ENCODE measurements around the gene HECW1. TPM values are rescaled to one million over a fixed set of nuclear protein-coding genes. Genes with fewer than 3 reads are reported as not detected.

The HECW1 gene
- total RNA-seq, 3 donors from 2014 or later, result 0.76 to 1.6 (median 1.2) TPM

DNA sequence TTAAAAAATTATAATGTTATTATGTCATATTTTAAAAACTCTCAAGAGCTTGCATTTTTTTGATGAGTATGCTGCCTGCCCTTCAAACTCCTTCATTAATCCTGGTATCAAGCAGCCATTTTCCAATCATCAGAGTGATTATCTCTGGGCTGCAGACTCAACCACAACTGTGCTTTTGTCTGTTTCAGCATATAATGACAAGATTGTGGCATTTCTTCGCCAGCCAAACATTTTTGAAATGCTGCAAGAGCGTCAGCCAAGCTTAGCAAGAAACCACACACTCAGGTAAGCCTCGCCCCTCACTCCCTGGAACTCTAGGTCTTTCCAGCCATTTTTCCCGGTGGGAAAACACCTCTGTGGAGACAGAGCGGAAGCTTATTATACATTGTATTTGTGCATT is 380.4 kb downstream of the HECW1 start:
- TF ChIP-seq, protein P1, sequence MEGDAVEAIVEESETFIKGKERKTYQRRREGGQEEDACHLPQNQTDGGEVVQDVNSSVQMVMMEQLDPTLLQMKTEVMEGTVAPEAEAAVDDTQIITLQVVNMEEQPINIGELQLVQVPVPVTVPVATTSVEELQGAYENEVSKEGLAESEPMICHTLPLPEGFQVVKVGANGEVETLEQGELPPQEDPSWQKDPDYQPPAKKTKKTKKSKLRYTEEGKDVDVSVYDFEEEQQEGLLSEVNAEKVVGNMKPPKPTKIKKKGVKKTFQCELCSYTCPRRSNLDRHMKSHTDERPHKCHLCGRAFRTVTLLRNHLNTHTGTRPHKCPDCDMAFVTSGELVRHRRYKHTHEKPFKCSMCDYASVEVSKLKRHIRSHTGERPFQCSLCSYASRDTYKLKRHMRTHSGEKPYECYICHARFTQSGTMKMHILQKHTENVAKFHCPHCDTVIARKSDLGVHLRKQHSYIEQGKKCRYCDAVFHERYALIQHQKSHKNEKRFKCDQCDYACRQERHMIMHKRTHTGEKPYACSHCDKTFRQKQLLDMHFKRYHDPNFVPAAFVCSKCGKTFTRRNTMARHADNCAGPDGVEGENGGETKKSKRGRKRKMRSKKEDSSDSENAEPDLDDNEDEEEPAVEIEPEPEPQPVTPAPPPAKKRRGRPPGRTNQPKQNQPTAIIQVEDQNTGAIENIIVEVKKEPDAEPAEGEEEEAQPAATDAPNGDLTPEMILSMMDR (IDR thresholded peaks at IDR 0.05), result no peak
- no peak for ATAC-seq

DNA sequence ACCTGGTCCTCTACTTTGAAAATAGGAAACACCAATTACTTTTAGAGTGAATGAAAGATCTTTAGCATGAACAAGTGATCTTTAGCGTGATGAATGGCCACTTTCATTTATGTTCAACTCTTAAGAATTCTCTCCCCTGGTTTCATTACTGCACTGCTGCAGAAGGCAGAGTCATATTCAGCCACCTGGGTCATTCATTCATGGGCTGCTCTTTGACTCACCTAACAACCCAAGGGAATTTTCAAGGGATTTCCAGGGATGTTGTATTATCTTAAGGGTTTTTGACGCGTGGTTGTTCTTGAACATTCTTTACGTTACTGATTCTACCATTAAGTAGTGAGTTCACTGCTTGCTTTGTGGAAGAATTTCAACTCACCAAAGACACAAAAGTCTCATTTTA is 383.1 kb downstream of the HECW1 start:
- no peaks in the 10 kb centered on the region for H3K36me3 ChIP-seq (ENCODE audit: low read depth)
- no peaks in the 10 kb centered on the region for H3K4me1 ChIP-seq (ENCODE audit: low read depth)
- ATAC-seq (no peak), DNase-seq (no peak)
- intact Hi-C loops (cut with DNase I, micrococcal nuclease), result no loop called here
- no peak overlapping the region for H3K4me3 ChIP-seq
- TF ChIP-seq, protein P1 (IDR thresholded peaks at IDR 0.05), result no peak
- no peaks in the 10 kb centered on the region for H3K9me3 ChIP-seq

More for the DNA sequence above, 380.4 kb downstream of the HECW1 start:
- DNase-seq, result no peak
- no peaks in the 10 kb centered on the region for H3K36me3 ChIP-seq (ENCODE audit: low read depth)
- H3K4me1 ChIP-seq (ENCODE audit: low read depth), result no peaks in the 10 kb centered on the region
- intact Hi-C loops (cut with DNase I, micrococcal nuclease), result no loop called here
- H3K9me3 ChIP-seq, result no peaks in the 10 kb centered on the region
- H3K4me3 ChIP-seq, result no peak overlapping the region

DNA sequence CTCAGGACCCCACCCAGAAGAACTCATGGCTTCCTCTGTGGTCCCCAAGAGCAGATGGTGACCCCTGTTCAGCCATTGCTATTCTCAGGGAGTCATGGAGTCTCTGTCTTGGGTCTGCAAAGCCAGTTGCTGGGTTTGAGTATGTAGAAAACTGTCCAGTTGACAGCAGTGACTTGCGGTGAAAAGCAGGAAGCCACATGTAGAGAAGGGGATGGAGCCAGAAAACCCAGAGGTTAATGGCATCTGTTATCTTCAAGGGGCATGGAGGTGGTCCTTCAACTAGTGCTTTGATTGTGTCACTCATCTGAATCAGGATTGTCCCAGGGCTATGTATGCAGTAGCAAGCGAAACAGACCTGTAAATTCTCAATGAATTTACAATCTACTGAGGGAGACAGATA is 384.1 kb downstream of the HECW1 start:
- no peak for ATAC-seq
- TF ChIP-seq, protein P1 (IDR thresholded peaks at IDR 0.05), result no peak
- intact Hi-C loops (cut with DNase I, micrococcal nuclease), result no loop called here
- Histone ChIP-seq H3K36me3 (ENCODE audit: low read depth) (no peaks in the 10 kb centered on the region), H3K9me3 (no peaks in the 10 kb centered on the region), H3K4me3 (no peak overlapping the region), H3K4me1 (ENCODE audit: low read depth) (no peaks in the 10 kb centered on the region)
- DNase-seq, result no peak

DNA sequence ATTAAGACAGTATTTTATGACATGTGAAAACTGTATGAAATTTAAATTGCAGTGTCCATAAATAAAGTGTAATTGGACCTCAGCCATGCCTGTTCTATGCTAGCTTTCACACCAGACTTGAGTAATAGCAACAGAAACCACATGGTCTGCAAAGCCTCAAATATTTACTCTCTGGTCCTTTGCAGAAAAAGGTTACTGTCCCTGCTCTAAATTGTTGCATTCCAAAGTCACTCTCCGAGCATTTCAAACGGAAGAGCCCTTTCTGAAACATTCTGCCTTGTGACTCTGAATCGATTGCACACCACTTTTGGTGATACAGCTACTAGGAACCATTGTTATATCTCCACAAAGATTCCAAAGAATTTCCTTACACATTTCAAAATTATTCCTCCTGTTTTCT is 389.4 kb downstream of the HECW1 start:
- Histone ChIP-seq H3K9me3 (no peaks in the 10 kb centered on the region), H3K4me1 (ENCODE audit: low read depth) (no peaks in the 10 kb centered on the region), H3K36me3 (ENCODE audit: low read depth) (no peaks in the 10 kb centered on the region), H3K4me3 (no peak overlapping the region)
- DNase-seq (no peak), ATAC-seq (no peak)
- TF ChIP-seq, protein P1 (IDR thresholded peaks at IDR 0.05), result no peak
- intact Hi-C loops (cut with DNase I, micrococcal nuclease), result no loop called here

DNA sequence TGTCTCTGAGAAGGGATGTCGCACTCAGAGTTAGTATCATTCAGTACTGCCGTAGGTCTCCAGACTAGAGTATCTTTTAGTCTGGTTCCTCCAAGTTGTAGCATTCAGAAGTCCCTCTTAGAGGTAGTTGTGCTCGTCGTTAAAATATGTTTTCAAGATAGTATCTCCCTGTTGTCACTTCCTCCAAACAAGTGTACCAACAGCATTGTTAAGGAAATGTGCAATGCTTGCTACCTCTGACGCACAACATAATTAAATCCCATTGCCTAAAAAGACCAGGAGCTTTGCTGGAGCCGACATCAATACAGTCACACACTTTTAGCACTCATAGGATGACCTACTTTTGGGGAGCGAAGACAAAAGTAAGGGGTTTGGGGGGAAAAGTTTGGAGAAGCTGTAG is 390.5 kb downstream of the HECW1 start:
- intact Hi-C loops (cut with DNase I, micrococcal nuclease), result no loop called here
- no peaks in the 10 kb centered on the region for H3K36me3 ChIP-seq (ENCODE audit: low read depth)
- H3K4me3 ChIP-seq, result no peak overlapping the region
- TF ChIP-seq, protein P1 (IDR thresholded peaks at IDR 0.05), result no peak
- H3K4me1 ChIP-seq (ENCODE audit: low read depth), result no peaks in the 10 kb centered on the region
- DNase-seq (no peak), ATAC-seq (no peak)
- H3K9me3 ChIP-seq, result no peaks in the 10 kb centered on the region

DNA sequence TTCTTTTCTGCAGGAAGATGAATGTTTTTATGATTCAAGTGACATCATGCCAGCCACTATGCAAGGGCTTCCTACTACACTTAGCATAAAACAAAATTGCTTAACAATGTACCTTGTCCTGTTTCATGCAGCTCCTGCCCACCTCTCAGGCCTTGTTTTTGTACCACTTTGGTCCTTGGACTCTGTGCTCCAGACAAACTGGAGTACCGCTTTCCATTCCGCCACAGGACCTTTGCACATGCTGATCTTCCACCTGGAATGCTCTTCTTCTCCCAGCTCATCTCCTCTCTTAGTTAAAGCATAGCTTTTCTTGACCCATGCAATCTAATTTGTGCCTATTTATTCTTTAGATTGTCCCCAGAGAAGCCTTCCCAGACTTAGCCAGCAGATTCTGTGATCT is 393.0 kb downstream of the HECW1 start:
- TF ChIP-seq, protein P1 (IDR thresholded peaks at IDR 0.05), result no peak
- intact Hi-C loops (cut with DNase I, micrococcal nuclease), result no loop called here
- no peaks in the 10 kb centered on the region for H3K36me3 ChIP-seq (ENCODE audit: low read depth)
- no peaks in the 10 kb centered on the region for H3K4me1 ChIP-seq (ENCODE audit: low read depth)
- DNase-seq (no peak), ATAC-seq (no peak)
- H3K9me3 ChIP-seq, result no peaks in the 10 kb centered on the region
- H3K4me3 ChIP-seq, result no peak overlapping the region
